Neural progenitor cell (in vitro differentiated cells): ENCODE results near the gene CCDC8. TPM values are rescaled to one million over a fixed set of nuclear protein-coding genes. Genes with fewer than 3 reads are reported as not detected.

Experiments used
- DNase-seq: peaks from one replicate; pipeline ENCODE4 v3.0.0-alpha.2; 2016; ENCODE audit warnings: low spot score
- H2AFZ ChIP-seq: fragments of 200-600 bp; sonication (generic); replicated peaks from 2 replicates; pipeline ENCODE4 v1.6.1; 2016; ENCODE audit warnings: antibody characterized with exemption
- H3F3A ChIP-seq: fragments of 200-600 bp; sonication (generic); 2 replicates; pipeline ENCODE4 v1.6.1; 2016; ENCODE audit warnings: antibody characterized with exemption, low read depth
- H3K27ac ChIP-seq: fragments of 200-600 bp; sonication (generic); 2 replicates; pipeline ENCODE4 v1.5.1; 2016; ENCODE audit warnings: mild to moderate bottlenecking
- H3K27me3 ChIP-seq: fragments of 200-600 bp; sonication (generic); 2 replicates; pipeline ENCODE4 v1.6.1; 2016; ENCODE audit warnings: mild to moderate bottlenecking, moderate library complexity
- H3K36me3 ChIP-seq: fragments of 200-600 bp; sonication (generic); 2 replicates; pipeline ENCODE4 v1.5.1; 2016
- H3K4me1 ChIP-seq: fragments of 200-600 bp; sonication (generic); 2 replicates; pipeline ENCODE4 v1.6.1; 2016; ENCODE audit warnings: mixed run types
- H3K4me2 ChIP-seq: fragments of 200-600 bp; sonication (generic); 2 replicates; pipeline ENCODE4 v1.6.1; 2016
- H3K4me3 ChIP-seq: fragments of 200-600 bp; sonication (generic); 2 replicates; pipeline ENCODE4 v1.5.1; 2016
- H3K79me2 ChIP-seq: fragments of 200-600 bp; sonication (generic); 2 replicates; pipeline ENCODE4 v1.6.1; 2016; ENCODE audit warnings: low read depth
- H3K9ac ChIP-seq: fragments of 200-600 bp; sonication (generic); 2 replicates; pipeline ENCODE4 v1.6.1; 2016
- H3K9me3 ChIP-seq: fragments of 200-600 bp; sonication (generic); 2 replicates; pipeline ENCODE4 v1.5.1; 2016; ENCODE audit warnings: low read depth
- H4K20me1 ChIP-seq: fragments of 200-600 bp; sonication (generic); 2 replicates; pipeline ENCODE4 v1.6.1; 2016; ENCODE audit warnings: low read depth
- H3K27ac Mint-ChIP-seq: 3 replicates; pipeline ENCODE4 v1.8.0; 2021; ENCODE audit warnings: mixed read lengths
- H3K27me3 Mint-ChIP-seq: 2 replicates; pipeline ENCODE4 v1.8.0; 2022; ENCODE audit warnings: low read depth, mild to moderate bottlenecking, inconsistent platforms, moderate library complexity, mixed read lengths; ENCODE audit not compliant: insufficient read depth
- H3K36me3 Mint-ChIP-seq: 3 replicates; pipeline ENCODE4 v1.8.0; 2021; ENCODE audit warnings: mixed read lengths
- H3K4me1 Mint-ChIP-seq: 3 replicates; pipeline ENCODE4 v1.8.0; 2021; ENCODE audit warnings: mixed read lengths
- H3K4me3 Mint-ChIP-seq: 3 replicates; pipeline ENCODE4 v1.8.0; 2021; ENCODE audit warnings: mild to moderate bottlenecking, moderate library complexity, mixed read lengths
- H3K9me3 Mint-ChIP-seq: 3 replicates; pipeline ENCODE4 v1.8.0; 2020; ENCODE audit warnings: mixed read lengths
- CTCF ChIP-seq: fragments of 200-600 bp; sonication (generic); IDR thresholded peaks from 2 replicates; pipeline ENCODE4 v1.5.1; 2017; ENCODE audit warnings: antibody characterized with exemption, mild to moderate bottlenecking
- EZH2 ChIP-seq: fragments of 200-600 bp; sonication (generic); IDR thresholded peaks from 2 replicates; pipeline ENCODE4 v1.6.1; 2017; ENCODE audit warnings: antibody characterized with exemption, mild to moderate bottlenecking, moderate library complexity
- EZH2phosphoT487 ChIP-seq: fragments of 200-600 bp; sonication (generic); IDR thresholded peaks from 2 replicates; pipeline ENCODE4 v1.6.1; 2017; ENCODE audit warnings: antibody characterized with exemption
- total RNA-seq: library from RNA; depleted of rRNA; stranded (reverse); fragments of >200 nt; gene quantifications from 2 replicates; pipeline ENCODE4 v1.2.3, GENCODE V29; 2015; ENCODE audit warnings: low replicate concordance

The CCDC8 gene
- total RNA-seq, 1 donor from 2014 or later: 2.8 TPM

- H2AFZ ChIP-seq: no peak overlapping the region
- H3K27me3 Mint-ChIP-seq: peaks cover 7% of the 10 kb centered on the region
- H3K9me3 ChIP-seq: no peaks in the 10 kb centered on the region
These were observed 40.3 kb upstream of the CCDC8 start for GRCh38 chr19:46453661-46454060.

GRCh38 chr19:46452186-46452585 lies 38.8 kb upstream of the CCDC8 start:
- no peak for DNase-seq
- TF ChIP-seq EZH2phosphoT487 (no peak), EZH2 (no peak), CTCF (no peak)

More at GRCh38 chr19:46453661-46454060, 40.3 kb upstream of the CCDC8 start:
- Histone ChIP-seq H3K4me1 (no peaks in the 10 kb centered on the region), H4K20me1 (no peaks in the 10 kb centered on the region), H3K4me3 (no peak overlapping the region), H3F3A (no peaks in the 10 kb centered on the region), H3K27ac (no peak overlapping the region), H3K79me2 (no peaks in the 10 kb centered on the region), H3K4me2 (no peak overlapping the region), H3K27me3 (no peaks in the 10 kb centered on the region), H3K36me3 (no peaks in the 10 kb centered on the region), H3K9ac (no peak overlapping the region)
- DNase-seq: no peak
- no peak for TF ChIP-seq CTCF
- TF ChIP-seq EZH2: no peak
- no peak for TF ChIP-seq EZH2phosphoT487
- no peak overlapping the region for H3K4me3 Mint-ChIP-seq
- H3K36me3 Mint-ChIP-seq: peaks cover 6% of the 10 kb centered on the region
- peaks cover 8% of the 10 kb centered on the region for H3K9me3 Mint-ChIP-seq
- H3K27ac Mint-ChIP-seq: no peak overlapping the region
- no peaks in the 10 kb centered on the region for H3K4me1 Mint-ChIP-seq

GRCh38 chr19:46451352-46451751 lies 38.0 kb upstream of the CCDC8 start:
- no peak overlapping the region for H3K27ac ChIP-seq
- no peaks in the 10 kb centered on the region for H3K79me2 ChIP-seq
- Mint-ChIP-seq H3K4me3 (no peak overlapping the region), H3K9me3 (peaks cover 8% of the 10 kb centered on the region), H3K4me1 (no peaks in the 10 kb centered on the region), H3K27ac (no peak overlapping the region), H3K27me3 (peaks cover 6% of the 10 kb centered on the region), H3K36me3 (peaks cover 6% of the 10 kb centered on the region)
- no peaks in the 10 kb centered on the region for H3F3A ChIP-seq
- H3K9me3 ChIP-seq: no peaks in the 10 kb centered on the region
- no peaks in the 10 kb centered on the region for H3K27me3 ChIP-seq
- TF ChIP-seq EZH2phosphoT487: no peak
- no peak for TF ChIP-seq CTCF
- no peak for TF ChIP-seq EZH2
- H3K4me2 ChIP-seq: no peak overlapping the region
- H3K4me1 ChIP-seq: no peaks in the 10 kb centered on the region
- no peak for DNase-seq
- no peaks in the 10 kb centered on the region for H4K20me1 ChIP-seq
- no peak overlapping the region for H3K9ac ChIP-seq
- H3K4me3 ChIP-seq: no peak overlapping the region
- no peaks in the 10 kb centered on the region for H3K36me3 ChIP-seq
- no peak overlapping the region for H2AFZ ChIP-seq

More at GRCh38 chr19:46452186-46452585, 38.8 kb upstream of the CCDC8 start:
- Mint-ChIP-seq H3K9me3 (peaks cover 8% of the 10 kb centered on the region), H3K36me3 (peaks cover 6% of the 10 kb centered on the region), H3K27me3 (peaks cover 7% of the 10 kb centered on the region), H3K27ac (no peak overlapping the region), H3K4me3 (no peak overlapping the region), H3K4me1 (no peaks in the 10 kb centered on the region)
- Histone ChIP-seq H3K4me1 (no peaks in the 10 kb centered on the region), H3K9ac (no peak overlapping the region), H3K27me3 (no peaks in the 10 kb centered on the region), H2AFZ (no peak overlapping the region), H3K27ac (no peak overlapping the region), H3K4me2 (no peak overlapping the region), H4K20me1 (no peaks in the 10 kb centered on the region), H3K79me2 (no peaks in the 10 kb centered on the region), H3F3A (no peaks in the 10 kb centered on the region), H3K9me3 (no peaks in the 10 kb centered on the region), H3K36me3 (no peaks in the 10 kb centered on the region), H3K4me3 (no peak overlapping the region)
